DND-41 (cell line): ENCODE data around the gene PCDHGA5.

ENCODE experiments used
- ATAC-seq: fragments of 200-7000 bp; cut with Tn5 transposase; 3 replicates; pipeline ENCODE4 v1.9.1; 2021; ENCODE audit warnings: low read depth; ENCODE audit not compliant: insufficient read depth
- DNase-seq: peaks from one replicate; pipeline ENCODE4 v3.0.0-alpha.2; 2020
- H2AFZ ChIP-seq: 2 replicates; pipeline ENCODE4 v1.6.0; 2012; ENCODE audit warnings: low read depth, low read length
- H3K27ac ChIP-seq: 2 replicates; pipeline ENCODE4 v1.5.1; 2012; ENCODE audit warnings: low read length, inconsistent platforms
- H3K27me3 ChIP-seq: fragments of 200-600 bp; sonication (generic); 2 replicates; pipeline ENCODE4 v1.6.0; 2012; ENCODE audit warnings: low read length, mild to moderate bottlenecking, inconsistent platforms; ENCODE audit not compliant: insufficient read depth, poor library complexity
- H3K36me3 ChIP-seq: 2 replicates; pipeline ENCODE4 v1.5.1; 2012; ENCODE audit warnings: low read length, inconsistent platforms; ENCODE audit not compliant: insufficient read depth
- H3K4me1 ChIP-seq: 2 replicates; pipeline ENCODE4 v1.5.1; 2012; ENCODE audit warnings: mild to moderate bottlenecking, low read length; ENCODE audit not compliant: insufficient read depth
- H3K4me2 ChIP-seq: 2 replicates; pipeline ENCODE4 v1.6.0; 2012; ENCODE audit warnings: mild to moderate bottlenecking, moderate library complexity, low read length, inconsistent platforms; ENCODE audit not compliant: insufficient read depth
- H3K4me3 ChIP-seq, 2 experiments: fragments of 200-600 bp in 1 of 2; shearing (Covaris generic) in 1 of 2; 2 replicates each; pipeline ENCODE4 v1.5.1; 2012 to 2016; ENCODE audit warnings: inconsistent platforms in 2 of 2, low read length in 2 of 2, mild to moderate bottlenecking in 2 of 2, low read depth in 1 of 2, moderate library complexity in 1 of 2
- H3K79me2 ChIP-seq: 2 replicates; pipeline ENCODE4 v1.6.0; 2012; ENCODE audit warnings: low read length, inconsistent platforms; ENCODE audit not compliant: insufficient read depth
- H3K9ac ChIP-seq: 2 replicates; pipeline ENCODE4 v1.6.0; 2012; ENCODE audit warnings: low read depth, mild to moderate bottlenecking, inconsistent platforms, low read length, moderate library complexity
- H3K9me3 ChIP-seq: 2 replicates; pipeline ENCODE4 v1.5.1; 2012; ENCODE audit warnings: low read length, moderate library complexity, mild to moderate bottlenecking, inconsistent platforms; ENCODE audit not compliant: insufficient read depth, severe bottlenecking
- H4K20me1 ChIP-seq: 2 replicates; pipeline ENCODE4 v1.6.0; 2012; ENCODE audit warnings: low read length; ENCODE audit not compliant: insufficient read depth
- EZH2 ChIP-seq: IDR thresholded peaks from 3 replicates; pipeline ENCODE4 v1.6.1; 2012; ENCODE audit warnings: borderline replicate concordance, low read depth, mild to moderate bottlenecking, moderate library complexity, low read length, inconsistent platforms; ENCODE audit not compliant: severe bottlenecking
- TF ChIP-seq, protein P1 (sequence below): IDR thresholded peaks from 2 replicates; pipeline ENCODE4 v1.5.1; 2012; ENCODE audit warnings: borderline replicate concordance, low read length, moderate library complexity, mild to moderate bottlenecking; ENCODE audit not compliant: poor library complexity, severe bottlenecking; ENCODE audit errors: extremely low read depth

PCDHGA5 gene

GRCh38 chr5:141362719-141363118 is 1.2 kb upstream of the PCDHGA5 start:
- Histone ChIP-seq H3K79me2 (no peaks in the 10 kb centered on the region), H3K4me1 (peaks cover 3% of the 10 kb centered on the region; the same call in 1 of the 2 replicates), H3K36me3 (no peaks in the 10 kb centered on the region), H3K4me3 (no peak overlapping the region), H3K4me2 (no peak overlapping the region), H2AFZ (no peak overlapping the region), H3K9ac (no peak overlapping the region), H3K27ac (no peak overlapping the region), H3K27me3 (no peaks in the 10 kb centered on the region), H3K9me3 (no peaks in the 10 kb centered on the region), H4K20me1 (no peaks in the 10 kb centered on the region)
- ATAC-seq, result no peak
- TF ChIP-seq, protein P1, sequence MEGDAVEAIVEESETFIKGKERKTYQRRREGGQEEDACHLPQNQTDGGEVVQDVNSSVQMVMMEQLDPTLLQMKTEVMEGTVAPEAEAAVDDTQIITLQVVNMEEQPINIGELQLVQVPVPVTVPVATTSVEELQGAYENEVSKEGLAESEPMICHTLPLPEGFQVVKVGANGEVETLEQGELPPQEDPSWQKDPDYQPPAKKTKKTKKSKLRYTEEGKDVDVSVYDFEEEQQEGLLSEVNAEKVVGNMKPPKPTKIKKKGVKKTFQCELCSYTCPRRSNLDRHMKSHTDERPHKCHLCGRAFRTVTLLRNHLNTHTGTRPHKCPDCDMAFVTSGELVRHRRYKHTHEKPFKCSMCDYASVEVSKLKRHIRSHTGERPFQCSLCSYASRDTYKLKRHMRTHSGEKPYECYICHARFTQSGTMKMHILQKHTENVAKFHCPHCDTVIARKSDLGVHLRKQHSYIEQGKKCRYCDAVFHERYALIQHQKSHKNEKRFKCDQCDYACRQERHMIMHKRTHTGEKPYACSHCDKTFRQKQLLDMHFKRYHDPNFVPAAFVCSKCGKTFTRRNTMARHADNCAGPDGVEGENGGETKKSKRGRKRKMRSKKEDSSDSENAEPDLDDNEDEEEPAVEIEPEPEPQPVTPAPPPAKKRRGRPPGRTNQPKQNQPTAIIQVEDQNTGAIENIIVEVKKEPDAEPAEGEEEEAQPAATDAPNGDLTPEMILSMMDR, result no peak
- TF ChIP-seq EZH2, result no peak
- DNase-seq, result no peak

DNA sequence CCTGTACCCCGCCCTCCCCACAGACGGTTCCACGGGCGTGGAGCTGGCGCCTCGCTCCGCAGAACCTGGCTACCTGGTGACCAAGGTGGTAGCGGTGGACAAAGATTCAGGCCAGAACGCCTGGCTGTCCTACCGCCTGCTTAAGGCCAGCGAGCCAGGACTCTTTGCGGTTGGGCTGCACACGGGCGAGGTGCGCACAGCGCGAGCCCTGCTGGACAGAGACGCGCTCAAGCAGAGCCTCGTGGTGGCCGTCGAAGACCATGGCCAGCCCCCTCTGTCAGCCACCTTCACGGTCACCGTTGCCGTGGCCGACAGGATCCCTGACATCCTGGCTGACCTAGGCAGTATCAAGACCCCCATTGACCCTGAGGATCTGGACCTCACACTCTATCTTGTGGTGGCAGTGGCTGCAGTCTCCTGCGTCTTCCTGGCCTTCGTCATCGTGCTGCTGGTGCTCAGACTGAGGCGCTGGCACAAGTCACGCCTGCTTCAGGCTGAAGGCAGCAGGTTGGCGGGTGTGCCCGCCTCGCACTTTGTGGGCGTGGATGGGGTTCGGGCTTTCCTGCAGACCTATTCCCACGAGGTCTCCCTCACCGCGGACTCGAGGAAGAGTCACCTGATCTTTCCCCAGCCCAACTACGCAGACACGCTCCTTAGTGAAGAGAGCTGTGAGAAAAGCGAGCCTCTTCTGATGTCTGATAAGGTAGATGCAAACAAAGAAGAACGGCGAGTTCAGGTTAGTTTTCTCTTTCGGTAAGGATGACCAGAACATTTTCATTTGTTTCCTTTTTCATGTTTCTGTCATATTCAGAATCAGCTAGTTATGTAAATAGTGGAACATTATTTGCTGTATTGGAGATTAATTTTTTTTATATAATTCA is 2.3 kb downstream of the PCDHGA5 start:
- H3K36me3 ChIP-seq, result no peaks in the 10 kb centered on the region
- H3K27me3 ChIP-seq, result peaks cover 4% of the 10 kb centered on the region
- no peak for TF ChIP-seq EZH2
- TF ChIP-seq, protein P1, result no peak
- no peak for ATAC-seq
- H3K4me3 ChIP-seq, result no peak overlapping the region
- no peaks in the 10 kb centered on the region for H3K9me3 ChIP-seq
- H3K4me2 ChIP-seq, result no peak overlapping the region
- H3K4me1 ChIP-seq, result no peaks in the 10 kb centered on the region
- H2AFZ ChIP-seq, result no peak overlapping the region
- no peak overlapping the region for H3K27ac ChIP-seq
- no peak for DNase-seq
- no peaks in the 10 kb centered on the region for H4K20me1 ChIP-seq
- no peak overlapping the region for H3K9ac ChIP-seq
- no peaks in the 10 kb centered on the region for H3K79me2 ChIP-seq

DNA sequence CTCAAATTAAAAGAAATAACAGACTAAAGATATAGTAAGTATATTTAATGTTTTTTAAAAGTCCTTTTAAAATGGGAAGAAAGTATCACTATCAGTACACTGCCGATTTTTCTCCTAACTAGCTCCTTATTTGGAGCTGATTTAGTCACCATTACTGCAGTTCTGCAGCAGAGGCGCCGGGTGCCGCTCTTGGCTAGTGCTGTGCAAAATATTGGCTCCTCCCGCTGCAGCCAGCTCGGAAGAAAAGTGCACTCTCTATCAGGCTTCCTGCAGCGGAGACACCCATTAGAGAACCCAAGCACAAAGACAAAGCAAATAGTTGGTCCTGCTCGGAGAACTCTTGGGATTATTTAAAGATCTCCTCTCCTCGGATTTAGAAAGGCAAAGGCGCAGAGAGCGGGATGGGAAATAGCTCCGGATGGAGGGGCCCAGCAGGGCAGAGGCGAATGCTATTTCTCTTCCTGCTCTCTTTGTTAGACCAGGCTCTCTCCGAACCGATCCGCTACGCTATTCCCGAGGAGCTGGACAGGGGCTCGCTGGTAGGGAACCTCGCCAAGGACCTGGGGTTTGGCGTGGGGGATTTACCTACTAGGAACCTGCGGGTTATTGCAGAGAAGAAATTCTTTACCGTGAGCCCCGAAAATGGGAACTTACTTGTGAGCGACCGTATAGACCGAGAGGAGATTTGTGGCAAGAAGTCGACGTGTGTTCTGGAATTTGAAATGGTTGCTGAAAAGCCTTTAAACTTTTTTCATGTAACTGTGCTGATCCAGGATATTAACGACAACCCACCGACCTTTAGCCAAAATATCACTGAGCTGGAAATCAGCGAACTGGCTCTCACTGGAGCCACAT is 6.3 kb downstream of the PCDHGA5 start, which contains the start of gene PCDHGB3:
Gene PCDHGB3, plus strand, starts transcription at position 249 of the 855 bp plus-strand sequence. Its CDS starts 153 bp downstream, at position 402.
- no peaks in the 10 kb centered on the region for H3K79me2 ChIP-seq
- DNase-seq (no peak), ATAC-seq (no peak)
- no peaks in the 10 kb centered on the region for H4K20me1 ChIP-seq
- no peaks in the 10 kb centered on the region for H3K9me3 ChIP-seq
- no peak within 1 kb of the TSS for H3K4me3 ChIP-seq
- H3K9ac ChIP-seq, result no peak within 1 kb of the TSS
- no peak within 1 kb of the TSS for H2AFZ ChIP-seq
- no peaks in the 10 kb centered on the region for H3K4me1 ChIP-seq
- TF ChIP-seq, protein P1, result no peak
- no peak for TF ChIP-seq EZH2
- no peak within 1 kb of the TSS for H3K4me2 ChIP-seq
- no peaks in the 10 kb centered on the region for H3K36me3 ChIP-seq
- H3K27ac ChIP-seq, result no peak within 1 kb of the TSS
- H3K27me3 ChIP-seq, result peaks cover 4% of the 10 kb centered on the region
